GM19193 (cell line): Measurements from ENCODE around the gene GPR137C.

Experiments
- POLR2A ChIP-seq: IDR thresholded peaks from 4 replicates; pipeline ENCODE4 v1.6.1; 2011; ENCODE audit not compliant: insufficient read depth, insufficient read length; ENCODE audit errors: extremely low read depth

GPR137C gene

DNA sequence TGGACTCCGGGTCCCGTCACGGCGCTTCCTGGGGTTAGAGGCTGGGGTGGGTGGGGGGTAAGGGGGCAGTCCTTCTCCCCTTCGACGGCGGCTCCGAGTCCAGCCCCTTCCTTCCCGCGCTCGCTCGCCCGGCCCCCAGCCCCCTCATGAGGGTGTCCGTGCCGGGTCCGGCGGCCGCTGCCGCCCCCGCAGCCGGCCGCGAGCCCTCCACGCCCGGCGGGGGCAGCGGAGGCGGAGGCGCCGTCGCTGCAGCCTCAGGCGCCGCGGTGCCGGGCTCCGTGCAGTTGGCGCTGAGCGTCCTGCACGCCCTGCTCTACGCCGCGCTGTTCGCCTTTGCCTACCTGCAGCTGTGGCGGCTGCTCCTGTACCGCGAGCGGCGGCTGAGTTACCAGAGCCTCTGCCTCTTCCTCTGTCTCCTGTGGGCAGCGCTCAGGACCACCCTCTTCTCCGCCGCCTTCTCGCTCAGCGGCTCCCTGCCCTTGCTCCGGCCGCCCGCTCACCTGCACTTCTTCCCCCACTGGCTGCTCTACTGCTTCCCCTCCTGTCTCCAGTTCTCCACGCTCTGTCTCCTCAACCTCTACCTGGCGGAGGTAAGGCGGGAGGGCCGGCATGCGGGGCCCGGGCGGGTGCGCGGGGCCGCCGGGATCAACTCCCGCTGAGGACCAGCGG lies 500 bp downstream of the GPR137C start:
- TF ChIP-seq POLR2A, result no peak

DNA sequence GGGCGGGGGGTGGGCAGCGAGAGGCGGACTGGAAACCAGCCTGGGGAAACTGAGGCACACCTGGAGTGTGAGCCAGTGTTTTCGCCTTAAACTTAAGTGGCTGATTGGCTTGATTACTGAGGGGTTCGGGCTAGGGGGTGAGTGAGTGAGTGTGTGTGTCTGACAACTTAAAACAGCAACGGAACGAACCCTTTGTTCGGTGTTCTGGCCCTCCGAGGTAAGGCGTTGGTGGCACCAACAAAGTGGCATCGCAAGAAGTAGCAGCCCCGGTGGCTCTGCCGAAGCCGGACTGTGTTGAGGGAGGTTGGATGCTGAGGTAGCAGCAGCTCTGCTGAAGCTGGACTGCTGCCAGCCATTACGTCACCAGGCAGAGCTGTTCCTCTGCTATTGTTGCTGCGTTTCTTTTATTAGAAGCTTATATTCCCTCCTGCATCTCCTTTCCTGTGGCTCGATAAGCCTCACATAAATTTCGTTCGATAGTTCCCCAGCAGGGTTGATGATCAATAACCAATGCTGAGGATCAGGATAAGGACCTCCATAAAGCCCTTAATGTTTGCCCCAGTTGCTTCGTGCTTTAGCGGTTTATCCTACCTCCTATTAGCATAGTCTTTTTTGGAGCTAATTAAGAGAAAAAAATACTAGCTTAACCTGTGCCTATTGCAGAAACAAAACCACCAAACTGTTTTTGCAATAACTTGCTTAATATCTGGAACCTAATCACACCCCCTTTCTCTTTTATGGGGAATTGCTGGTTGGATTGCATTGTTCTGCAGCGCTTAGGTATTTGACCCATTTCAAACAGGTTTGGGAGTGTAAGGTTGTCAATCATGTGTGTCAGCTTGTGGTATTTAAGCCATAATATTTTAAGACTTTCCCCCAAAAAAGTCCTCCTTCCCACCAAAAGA lies 1.3 kb downstream of the GPR137C start:
- no peak for TF ChIP-seq POLR2A

DNA sequence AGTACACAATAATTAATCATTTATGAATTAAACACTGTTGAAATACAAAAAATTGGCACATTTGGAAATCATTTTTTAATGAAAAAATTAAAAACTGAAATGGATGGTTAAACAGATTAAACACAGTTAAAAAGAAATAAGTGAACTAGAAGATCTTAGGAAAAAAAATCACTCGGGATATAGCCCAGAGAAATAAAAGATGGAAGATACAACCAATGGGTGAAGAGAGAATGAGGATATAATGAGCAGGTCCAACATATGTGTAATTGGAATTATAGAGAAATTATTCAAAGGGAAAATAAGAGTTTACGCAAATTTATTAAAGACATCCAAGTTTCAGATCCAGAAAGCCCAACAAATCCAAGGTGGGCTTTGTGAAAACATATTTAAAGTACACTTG lies 6.1 kb downstream of the GPR137C start:
- TF ChIP-seq POLR2A, result no peak

DNA sequence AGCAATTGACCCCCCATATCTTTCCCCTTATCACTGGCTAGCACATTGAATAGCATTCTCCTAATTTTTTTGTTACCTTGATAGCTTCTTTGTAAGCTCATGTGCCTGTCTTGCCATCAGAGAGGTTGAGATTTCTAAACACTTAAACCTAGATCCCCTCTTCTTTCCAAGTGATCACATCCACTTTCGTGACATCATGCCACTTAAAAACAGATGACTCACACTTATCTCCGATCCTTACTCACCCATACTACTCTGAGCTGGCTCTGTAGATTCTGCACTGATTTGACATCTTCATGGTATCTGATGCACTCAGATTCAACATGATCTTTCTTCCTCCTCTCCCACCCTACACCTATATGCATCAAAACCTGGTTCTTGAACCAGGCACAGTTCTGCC lies 10.5 kb downstream of the GPR137C start:
- TF ChIP-seq POLR2A, result no peak

DNA sequence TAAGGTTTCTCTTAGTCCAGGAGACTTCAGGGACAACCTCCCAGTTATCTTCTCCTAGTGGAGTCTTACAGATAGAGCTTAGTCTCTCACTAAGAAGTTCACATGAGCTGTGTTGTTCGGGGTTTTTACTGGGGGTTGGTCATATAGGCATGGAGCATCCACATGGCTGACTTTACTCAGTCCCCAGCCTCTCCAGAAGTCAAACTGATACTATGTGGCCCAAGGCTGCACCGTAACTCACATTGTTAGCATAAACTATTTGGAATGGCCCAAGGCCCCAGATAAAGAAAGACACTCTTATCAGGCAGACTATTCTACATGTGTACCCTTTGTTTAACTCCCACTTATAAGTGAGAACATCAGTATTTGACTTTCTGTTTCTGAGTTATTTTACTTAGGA lies 23.2 kb downstream of the GPR137C start:
- TF ChIP-seq POLR2A, result no peak

DNA sequence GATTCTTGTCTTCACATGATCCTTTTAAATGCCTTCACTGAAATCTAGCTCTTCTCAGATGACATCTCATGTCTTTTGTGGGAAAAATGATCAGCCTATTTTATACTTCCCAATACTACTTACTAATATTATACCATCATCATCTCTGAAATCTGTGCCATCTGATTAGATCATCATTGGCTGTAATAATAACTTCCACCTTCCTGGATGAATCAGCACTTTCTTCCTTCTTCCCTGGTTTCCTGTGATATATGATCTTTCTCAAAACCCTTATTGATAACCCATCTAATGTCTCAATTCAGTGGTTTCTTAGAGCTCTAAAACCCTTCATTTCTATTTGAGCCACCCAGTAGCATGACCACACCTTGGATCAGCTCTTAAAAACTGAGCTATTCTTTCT lies 30.9 kb downstream of the GPR137C start:
- TF ChIP-seq POLR2A, result no peak

DNA sequence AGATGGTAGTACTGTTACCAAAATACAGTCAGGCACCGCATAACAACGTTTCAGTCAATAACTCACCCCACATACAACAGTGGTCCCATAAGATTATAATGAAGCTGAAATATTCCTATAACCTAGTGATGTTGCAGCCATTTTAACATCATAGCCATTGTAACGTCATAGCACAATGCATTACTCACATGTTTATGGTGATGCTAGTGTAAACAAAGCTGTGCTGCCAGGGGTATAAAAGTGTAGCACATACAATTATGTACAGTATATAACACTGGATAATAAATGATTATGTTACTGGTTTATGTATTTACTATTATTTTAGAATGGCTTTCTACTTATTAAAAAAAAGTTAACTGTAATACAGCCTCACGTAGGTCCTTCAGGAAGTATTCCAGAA lies 37.0 kb downstream of the GPR137C start:
- TF ChIP-seq POLR2A, result no peak

DNA sequence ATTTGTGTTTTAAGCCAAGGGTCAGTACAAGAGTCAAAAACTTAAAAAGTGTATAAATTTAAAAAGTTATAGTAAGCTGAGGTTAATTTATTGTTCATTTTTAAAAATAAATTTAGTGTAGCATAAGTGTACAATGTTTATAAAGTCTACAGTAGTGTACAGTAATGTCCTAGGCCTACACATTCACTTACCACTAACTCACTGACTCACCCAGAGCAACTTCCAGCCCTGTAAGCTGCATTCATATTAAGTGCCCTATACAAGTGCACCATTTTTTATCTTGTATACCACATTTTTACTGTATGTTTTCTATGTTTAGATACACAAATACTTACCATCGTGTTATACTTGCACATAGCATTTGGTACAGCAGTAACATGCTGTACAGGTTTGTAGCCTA lies 37.7 kb downstream of the GPR137C start:
- no peak for TF ChIP-seq POLR2A

DNA sequence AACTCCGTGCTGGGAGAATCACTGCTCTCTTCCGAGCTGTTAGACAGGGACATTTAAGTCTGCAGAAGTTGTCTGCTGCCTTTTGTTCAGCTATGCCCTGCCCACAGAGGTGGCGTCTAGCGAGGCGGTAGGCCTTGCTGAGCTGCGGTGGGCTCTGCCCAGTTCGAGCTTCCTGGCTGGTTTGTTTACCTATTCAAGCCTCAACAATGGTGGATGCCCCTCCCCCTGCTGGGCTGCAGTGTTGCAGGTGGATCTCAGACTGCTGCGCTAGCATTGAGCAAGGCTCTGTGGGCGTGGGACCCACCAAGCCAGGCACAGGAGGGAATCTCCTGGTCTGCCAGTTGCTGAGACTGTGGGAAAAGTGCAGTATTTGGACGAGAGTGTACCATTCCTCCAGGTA lies 43.7 kb downstream of the GPR137C start:
- TF ChIP-seq POLR2A, result no peak

DNA sequence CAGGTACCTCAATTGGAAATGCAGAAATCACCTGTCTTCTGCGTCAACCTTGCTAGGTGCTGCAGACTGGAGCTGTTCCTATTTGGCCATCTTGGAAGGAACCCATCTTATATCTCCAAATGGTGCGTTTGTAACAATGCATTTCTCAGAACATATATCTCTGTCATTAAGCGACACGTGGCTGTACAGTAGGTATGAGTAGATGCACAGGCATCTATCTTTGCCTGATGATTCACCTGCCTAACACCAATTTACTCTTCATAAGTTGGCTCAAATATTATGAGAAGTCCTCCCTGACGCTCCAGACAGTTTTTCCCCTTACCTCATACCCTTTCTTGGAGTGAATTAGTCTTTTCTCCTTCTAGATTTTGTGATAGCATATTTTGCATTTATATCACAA lies 44.2 kb downstream of the GPR137C start:
- TF ChIP-seq POLR2A, result no peak

DNA sequence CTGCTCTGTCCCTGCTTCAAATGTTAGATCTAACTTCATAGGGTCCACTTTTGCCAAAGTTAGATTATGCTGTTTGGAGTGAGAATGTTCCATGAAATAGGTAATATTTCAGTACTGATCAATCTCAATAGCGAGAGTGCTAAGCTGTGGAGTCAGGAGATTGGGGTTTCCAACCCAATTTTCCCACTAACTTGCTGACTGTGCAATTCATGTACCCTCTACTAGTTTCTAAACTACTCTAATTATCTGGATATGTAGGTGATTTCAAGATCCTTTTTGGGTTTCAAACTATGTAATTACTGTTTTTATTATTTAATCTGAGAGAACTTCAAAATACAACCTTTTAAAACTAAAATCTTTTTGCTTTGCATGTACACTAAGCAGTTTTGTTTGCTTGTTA lies 45.9 kb downstream of the GPR137C start:
- TF ChIP-seq POLR2A, result no peak

DNA sequence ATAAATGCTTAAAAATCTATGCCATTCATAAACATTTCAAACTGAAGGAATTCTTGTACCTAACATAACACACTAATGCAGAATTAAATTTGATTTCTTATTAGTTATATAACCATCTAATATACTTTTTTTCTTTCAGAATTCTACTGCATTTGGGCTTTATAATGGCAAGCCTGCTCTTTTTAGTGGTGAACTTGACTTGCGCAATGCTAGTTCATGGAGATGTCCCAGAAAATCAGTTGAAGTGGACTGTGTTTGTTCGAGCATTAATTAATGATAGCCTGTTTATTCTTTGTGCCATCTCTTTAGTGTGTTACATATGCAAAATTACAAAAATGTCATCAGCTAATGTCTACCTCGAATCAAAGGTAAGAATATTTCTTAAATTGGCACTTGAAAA lies 47.3 kb downstream of the GPR137C start:
- no peak for TF ChIP-seq POLR2A

DNA sequence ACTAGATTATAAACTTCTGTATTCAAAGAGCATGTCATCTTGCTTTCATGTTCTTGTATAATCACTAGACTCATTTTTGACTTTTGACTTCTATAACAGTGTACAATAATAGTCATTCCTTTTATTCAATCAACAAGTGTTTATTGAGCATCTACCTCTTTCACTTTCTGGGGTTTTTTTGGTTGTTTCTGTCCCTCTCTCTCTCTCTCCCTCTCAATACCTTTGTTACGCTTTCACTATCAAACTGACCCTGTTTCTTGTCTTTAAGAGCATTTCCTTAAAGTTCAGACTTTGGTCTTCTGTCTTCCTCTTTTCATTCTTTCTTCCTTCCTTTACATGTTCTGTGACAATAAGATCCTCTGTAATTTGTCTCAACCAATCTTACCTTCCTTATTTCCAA lies 49.5 kb downstream of the GPR137C start:
- no peak for TF ChIP-seq POLR2A

DNA sequence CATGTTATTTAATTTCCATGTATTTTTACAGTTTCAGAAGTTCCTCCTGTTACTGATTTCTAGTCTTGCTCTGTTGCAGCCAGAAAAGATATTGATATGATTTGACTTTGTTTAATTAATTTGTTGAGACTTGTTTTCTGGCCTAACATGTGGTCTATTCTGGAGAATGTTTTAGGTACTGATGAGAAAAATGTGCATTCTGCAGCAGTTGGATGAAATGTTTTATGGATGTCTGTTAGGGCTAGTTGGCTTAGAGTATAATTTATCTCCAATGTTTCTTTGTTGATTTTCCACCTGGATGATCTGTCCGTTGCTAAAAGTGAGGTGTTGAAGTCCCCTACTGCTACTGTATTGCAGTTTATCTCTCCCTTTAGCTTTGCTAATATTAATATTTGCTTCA lies 54.4 kb downstream of the GPR137C start:
- TF ChIP-seq POLR2A, result no peak

DNA sequence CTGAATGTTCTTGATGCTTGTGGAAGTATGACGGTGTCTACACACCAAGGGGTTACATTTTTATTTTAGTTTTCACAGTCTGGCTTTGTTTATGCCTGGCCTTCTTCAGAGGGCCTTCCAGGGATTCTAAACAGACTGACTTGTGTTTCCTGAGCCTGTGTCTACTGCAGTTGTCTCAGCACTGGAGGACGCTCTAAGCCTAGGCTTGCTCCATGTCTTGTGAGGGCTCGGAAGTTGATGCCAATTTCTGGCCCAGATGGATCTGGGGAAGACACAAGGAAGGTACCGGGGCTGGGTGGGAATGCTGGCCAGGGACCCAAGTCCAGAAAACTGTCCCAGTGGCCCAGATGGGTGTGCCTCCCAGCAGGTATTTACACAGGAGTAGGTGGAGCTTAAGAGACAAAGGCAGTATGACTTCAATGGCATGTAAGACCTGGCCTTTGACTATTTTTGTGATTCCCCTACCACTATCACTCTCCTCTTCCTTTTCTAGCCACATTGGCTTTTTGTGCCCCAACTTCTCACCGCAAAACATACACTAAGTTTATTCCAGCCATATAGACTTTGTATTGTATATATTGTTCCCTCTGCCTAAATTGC lies 56.9 kb downstream of the GPR137C start:
- TF ChIP-seq POLR2A, result no peak

DNA sequence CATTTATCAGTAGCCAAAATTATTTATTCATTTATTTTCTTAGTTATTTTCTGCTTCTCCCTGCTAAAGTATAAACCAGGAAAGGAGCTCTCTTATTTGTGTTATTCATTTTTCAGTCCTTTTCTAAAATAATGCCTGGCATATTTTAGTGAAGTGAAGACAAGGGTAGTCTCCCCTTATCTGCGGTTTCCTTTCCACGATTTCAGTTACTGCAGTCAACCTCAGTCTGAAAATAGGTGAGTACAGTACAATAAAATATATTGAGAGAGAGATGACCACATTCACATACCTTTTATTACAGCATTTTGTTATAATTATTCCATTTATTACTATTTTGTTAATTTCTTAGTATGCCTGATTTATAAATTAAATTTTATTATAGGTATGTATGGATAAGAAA lies 57.6 kb downstream of the GPR137C start:
- TF ChIP-seq POLR2A, result no peak
